Peyer's patch (tissue), 4 donors: ENCODE data around the gene SMAD6.

ENCODE experiments used
- POLR2A ChIP-seq, 2 donors: fragments of 450-650 bp; IDR thresholded peaks; one replicate each; pipeline ENCODE4 v1.5.1; 2017; ENCODE audit warnings: antibody characterized with exemption in 2 of 2, mild to moderate bottlenecking in 2 of 2, moderate library complexity in 2 of 2
- TF ChIP-seq, protein P1 (sequence below), 6 experiments: fragments of 450-650 bp in 4 of 6; fragments of 200-600 bp in 2 of 6; sonication (generic) in 1 of 6; IDR thresholded peaks; one replicate each; pipeline ENCODE4 v1.5.1; 2017 to 2019; ENCODE audit warnings: antibody characterized with exemption in 6 of 6, mild to moderate bottlenecking in 3 of 6, moderate library complexity in 1 of 6

DNA sequence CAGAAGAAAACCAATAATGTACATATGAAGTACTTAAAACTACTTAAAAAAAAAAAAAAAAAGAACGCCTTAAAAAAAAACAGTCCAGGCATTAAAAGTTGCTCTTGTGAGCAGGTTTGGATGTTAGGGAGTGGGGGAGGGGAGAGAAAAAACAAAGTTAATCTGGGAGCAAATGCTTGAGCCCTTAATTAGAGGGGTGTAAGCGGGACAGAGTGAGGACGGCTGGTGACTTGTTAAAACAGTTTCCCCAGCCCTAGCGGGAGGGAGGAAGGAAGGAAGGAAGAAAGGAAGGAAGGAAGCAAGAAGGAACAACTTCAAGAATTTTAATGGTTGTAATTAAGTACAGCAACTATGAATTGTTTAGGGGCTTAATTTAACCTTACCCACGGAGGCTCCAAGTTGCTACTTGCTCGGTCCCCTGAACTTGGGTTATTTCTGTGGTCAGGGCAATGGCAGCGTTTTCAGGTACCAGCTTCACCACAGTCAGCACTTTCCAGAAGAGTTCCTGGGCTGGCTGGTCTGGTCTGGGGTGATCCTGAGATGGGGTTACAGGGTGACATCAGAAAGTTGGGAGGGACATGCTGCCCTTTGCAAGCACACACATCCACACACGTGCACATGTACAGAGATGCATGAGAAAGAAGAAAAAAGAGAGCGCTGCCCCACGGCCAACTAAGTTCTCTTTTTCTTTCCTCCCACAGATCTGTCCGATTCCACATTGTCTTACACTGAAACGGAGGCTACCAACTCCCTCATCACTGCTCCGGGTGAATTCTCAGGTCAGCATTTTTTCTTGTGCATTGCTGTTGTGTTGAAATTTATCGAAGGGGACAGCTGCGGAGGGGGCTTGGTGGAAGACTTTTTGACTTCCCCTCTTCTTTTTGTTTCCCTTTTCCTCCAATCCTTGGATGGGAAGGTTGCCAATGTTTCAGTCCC lies 14.0 kb downstream of the SMAD6 start:
- TF ChIP-seq, protein P1, sequence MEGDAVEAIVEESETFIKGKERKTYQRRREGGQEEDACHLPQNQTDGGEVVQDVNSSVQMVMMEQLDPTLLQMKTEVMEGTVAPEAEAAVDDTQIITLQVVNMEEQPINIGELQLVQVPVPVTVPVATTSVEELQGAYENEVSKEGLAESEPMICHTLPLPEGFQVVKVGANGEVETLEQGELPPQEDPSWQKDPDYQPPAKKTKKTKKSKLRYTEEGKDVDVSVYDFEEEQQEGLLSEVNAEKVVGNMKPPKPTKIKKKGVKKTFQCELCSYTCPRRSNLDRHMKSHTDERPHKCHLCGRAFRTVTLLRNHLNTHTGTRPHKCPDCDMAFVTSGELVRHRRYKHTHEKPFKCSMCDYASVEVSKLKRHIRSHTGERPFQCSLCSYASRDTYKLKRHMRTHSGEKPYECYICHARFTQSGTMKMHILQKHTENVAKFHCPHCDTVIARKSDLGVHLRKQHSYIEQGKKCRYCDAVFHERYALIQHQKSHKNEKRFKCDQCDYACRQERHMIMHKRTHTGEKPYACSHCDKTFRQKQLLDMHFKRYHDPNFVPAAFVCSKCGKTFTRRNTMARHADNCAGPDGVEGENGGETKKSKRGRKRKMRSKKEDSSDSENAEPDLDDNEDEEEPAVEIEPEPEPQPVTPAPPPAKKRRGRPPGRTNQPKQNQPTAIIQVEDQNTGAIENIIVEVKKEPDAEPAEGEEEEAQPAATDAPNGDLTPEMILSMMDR (IDR thresholded peaks at IDR 0.05) = no peak
- no peak for TF ChIP-seq POLR2A (IDR thresholded peaks at IDR 0.05)
